Putamen (tissue), 1 donor: ENCODE data around the gene LSAMP.
A peak's percentile ranks its signal among the peaks of the same experiment; 100 is the strongest.

ENCODE experiments used
- DNase-seq: peaks from one replicate; pipeline ENCODE4 v3.0.0-alpha.2; 2016; ENCODE audit warnings: low spot score

The LSAMP gene

GRCh38 chr3:116356056-116356455 lies 89.2 kb downstream of the LSAMP start:
- DNase-seq: no peak

DNA sequence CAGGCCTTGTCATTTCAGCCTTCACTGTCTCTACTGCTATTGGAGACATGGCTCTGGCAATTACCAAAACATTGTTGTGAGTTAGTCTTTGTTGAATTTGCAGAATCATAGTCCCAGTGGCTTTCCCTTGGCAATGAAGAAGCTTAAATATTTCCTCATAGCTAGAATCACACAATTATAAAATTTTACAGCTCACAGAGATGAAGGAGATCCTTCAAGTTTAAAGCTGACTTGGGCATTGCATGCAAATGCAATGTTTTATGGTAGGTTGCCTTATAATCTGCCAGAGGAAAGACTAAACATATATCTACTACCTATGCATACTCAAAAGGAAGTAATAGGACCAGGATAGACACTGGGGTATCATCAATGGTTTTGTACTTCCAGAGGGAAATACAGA lies 90.9 kb downstream of the LSAMP start:
- no peak for DNase-seq

GRCh38 chr3:116350119-116350733 lies 95.1 kb downstream of the LSAMP start:
- no peak for DNase-seq

GRCh38 chr3:116348216-116348615 lies 97.1 kb downstream of the LSAMP start:
- no peak for DNase-seq

DNA sequence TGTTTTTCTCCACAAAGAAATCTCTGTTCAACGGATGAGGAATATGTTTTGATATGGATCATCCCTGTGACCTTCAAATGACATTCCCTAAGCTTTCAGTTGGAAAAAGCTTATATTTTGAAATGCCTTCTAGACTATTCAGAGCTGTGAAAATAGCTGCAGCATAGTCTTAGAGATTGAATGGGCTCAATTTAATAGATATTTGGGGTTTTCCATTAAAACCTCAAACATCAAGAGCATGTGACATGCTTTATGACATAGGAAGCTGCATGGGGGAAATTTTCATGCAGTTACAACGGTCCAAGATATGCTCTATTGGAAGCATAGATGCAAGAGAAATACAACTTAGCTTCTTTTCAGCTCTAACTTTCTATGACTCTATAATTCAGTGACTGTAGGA lies 102.8 kb downstream of the LSAMP start:
- no peak for DNase-seq

DNA sequence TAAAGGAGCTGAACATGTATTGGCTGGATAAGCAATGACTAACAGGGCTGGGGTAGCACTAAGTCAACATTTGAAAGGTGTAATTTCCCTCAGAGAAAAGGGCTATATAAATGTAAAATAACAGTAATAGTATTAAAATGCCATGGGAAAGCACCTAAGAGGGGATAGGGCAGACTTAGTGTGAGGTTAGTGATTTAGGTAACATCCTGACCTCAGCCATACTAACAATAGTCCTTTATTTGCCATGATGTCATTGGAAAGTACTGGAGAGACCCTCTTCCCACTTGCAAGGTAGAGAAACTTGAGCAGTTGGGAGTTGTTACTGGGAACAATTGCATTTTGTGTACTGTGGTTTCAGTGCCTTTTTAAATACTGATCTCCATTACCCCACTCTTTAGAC lies 103.4 kb downstream of the LSAMP start:
- DNase-seq: no peak

- no peak for DNase-seq
These were observed 103.9 kb downstream of the LSAMP start for GRCh38 chr3:116341381-116341780.

- no peak for DNase-seq
These were observed 104.5 kb downstream of the LSAMP start for GRCh38 chr3:116340680-116341216.

DNA sequence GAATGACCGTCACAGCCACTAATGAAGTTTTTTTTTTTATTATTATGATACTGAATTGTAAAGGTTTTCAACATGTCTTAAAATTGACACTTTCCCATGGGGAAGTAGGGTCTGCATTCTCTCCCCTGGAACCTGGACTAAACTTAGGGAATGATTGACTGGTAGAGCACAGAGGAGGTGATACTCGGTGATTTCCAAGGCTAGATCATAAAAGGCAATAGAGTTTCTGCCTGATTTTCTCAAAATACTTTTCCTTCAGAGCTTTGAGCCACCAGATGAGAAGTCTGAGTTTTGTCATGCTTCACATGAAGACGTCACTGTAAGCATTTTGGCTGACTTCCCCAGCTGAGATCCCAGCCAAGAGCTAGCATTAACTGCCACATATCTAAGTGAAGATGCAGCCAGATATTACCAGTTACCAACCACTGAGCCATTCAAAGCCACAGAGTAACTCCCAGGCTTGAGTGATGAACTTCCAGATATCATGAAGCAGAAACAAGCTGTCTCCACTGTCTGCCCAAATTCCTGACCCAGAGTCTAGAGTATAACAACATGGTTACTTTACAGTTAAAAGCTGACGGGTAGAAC lies 105.8 kb downstream of the LSAMP start:
- DNase-seq: peak; percentile 10

- DNase-seq: no peak
These were observed 106.6 kb downstream of the LSAMP start for GRCh38 chr3:116338713-116339112.

DNA sequence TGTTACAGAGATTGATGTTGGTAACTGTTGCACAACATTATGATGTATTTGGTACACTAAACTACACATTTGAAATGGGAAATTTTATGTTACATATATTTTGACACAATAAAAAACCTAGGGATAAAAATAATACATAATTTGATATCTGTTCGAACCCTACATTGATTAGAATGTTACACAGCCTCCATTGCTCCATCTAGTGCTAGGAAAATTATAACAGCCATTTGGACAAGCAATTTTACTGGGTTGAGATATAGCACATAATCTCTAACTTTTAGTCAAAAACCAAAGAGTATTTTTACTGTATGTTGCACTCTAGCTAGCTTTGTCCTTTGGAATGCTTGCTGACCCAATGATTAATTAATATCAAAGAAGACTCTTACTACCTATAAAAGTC lies 108.1 kb downstream of the LSAMP start:
- no peak for DNase-seq

- no peak for DNase-seq
These were observed 113.9 kb downstream of the LSAMP start for GRCh38 chr3:116331380-116331779.

GRCh38 chr3:116322750-116323375 lies 122.4 kb downstream of the LSAMP start:
- no peak for DNase-seq

- no peak for DNase-seq
These were observed 126.9 kb downstream of the LSAMP start for GRCh38 chr3:116318370-116318769.

DNA sequence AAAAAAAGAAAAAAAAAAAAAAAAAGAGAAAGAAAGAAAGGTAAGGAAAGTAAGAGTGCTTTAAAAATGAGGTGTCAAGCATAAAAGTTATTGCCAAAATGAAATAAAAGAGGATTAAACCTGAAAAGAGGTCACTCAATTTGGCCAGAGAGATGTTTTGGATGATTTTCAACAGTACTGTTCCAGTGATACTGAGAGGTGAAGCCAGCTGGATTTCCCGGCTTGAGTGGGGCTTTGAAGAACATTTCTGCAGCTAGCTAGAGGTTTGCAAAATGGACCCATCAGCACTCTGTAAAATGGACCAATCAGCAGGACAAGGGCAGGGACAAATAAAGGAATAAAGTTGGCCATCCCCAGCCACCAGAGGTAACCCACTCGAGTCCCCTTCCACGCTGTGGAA lies 128.5 kb downstream of the LSAMP start:
- DNase-seq: no peak

DNA sequence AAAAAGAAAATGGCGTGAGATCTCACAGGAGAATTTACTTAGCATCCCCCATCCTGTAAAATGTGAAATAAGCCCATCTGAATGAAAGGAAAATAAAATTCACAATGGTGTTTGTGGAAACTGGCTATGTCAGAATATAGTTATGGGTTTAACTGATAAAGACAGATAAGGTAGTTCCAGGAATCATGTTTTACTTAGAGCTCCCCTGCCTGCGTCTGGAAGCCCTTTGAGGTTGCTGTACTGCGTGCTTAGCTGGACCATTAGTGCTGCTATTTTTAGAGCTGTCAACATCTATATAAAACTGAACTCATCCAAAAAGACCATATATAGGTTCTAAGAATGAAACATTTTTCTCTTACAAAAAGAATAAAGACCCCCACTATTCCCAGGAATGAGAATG lies 130.8 kb downstream of the LSAMP start:
- DNase-seq: no peak

- no peak for DNase-seq
These were observed 138.6 kb downstream of the LSAMP start for GRCh38 chr3:116306720-116307119.

DNA sequence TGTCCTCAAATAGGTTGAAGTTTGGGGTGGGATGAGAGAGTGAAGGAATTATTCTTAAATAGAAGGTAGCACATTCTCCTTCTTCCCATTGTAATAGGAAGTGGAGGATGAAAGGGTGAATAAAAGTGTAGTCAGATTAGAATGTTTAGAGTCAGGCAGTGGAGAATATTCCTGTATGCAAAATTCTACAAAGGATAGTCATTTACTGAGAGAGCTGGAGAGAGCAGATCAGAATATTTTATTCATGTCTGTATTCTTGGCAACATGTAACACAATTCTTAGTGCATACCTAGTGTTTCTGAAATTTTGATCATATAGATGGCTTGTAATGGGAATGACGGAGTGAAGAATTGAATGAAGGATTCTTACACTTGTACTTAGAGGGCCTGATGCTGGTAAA lies 139.1 kb downstream of the LSAMP start:
- no peak for DNase-seq

- DNase-seq: no peak
These were observed 143.1 kb downstream of the LSAMP start for GRCh38 chr3:116302087-116302747.

GRCh38 chr3:116301422-116301821 lies 143.9 kb downstream of the LSAMP start:
- DNase-seq: no peak

GRCh38 chr3:116300226-116300625 lies 145.1 kb downstream of the LSAMP start:
- no peak for DNase-seq

DNA sequence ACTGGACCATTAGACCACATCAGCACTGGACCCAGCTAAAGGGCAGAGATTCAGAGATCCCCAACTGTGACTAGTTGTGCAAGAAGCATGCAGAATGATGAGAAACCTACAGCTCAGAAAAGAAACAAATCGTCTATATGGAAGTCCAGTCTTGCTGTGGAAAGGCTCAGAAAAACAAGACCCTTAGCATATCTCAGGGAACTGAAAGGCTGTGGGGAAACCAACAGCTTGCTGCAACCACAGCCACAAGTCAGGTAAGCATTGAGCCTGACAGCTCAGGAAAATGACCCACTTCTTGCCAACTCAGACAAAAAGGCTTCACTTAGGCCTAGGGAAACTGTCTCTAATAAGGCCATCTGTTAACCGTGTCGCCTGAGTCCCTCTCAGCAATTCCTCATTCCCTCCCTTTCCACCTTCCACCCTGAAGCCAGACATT lies 145.6 kb downstream of the LSAMP start:
- no peak for DNase-seq

GRCh38 chr3:116298151-116298550 lies 147.1 kb downstream of the LSAMP start:
- DNase-seq: no peak
